PFSK-1 (cell line): Measurements from ENCODE around the gene SCGB1A1.

Experiments
- FOXP2 ChIP-seq: optimal IDR thresholded peaks from 2 replicates; pipeline ENCODE3; 2011; ENCODE audit warnings: borderline replicate concordance, control low read depth, inconsistent platforms; ENCODE audit not compliant: insufficient read depth; ENCODE audit errors: extremely low read length, extremely low read depth
- POLR2AphosphoS5 ChIP-seq: IDR thresholded peaks from 2 replicates; pipeline ENCODE4 v1.6.1; 2012; ENCODE audit warnings: low read depth, mild to moderate bottlenecking, control low read depth, low read length, moderate library complexity
- REST ChIP-seq, 2 experiments: IDR thresholded peaks; 2 replicates each; pipeline versions ENCODE4 v1.6.1 to v1.8.0; 2011 to 2012; ENCODE audit warnings: low read depth in 2 of 2, low read length in 2 of 2, control low read depth in 1 of 2, inconsistent platforms in 1 of 2, mild to moderate bottlenecking in 1 of 2, moderate library complexity in 1 of 2; ENCODE audit not compliant: insufficient read depth in 1 of 2
- SIN3A ChIP-seq: IDR thresholded peaks from 2 replicates; pipeline ENCODE4 v1.6.1; 2012; ENCODE audit warnings: mild to moderate bottlenecking, low read length, moderate library complexity, borderline replicate concordance; ENCODE audit not compliant: insufficient read depth
- TAF1 ChIP-seq: IDR thresholded peaks from 2 replicates; pipeline ENCODE4 v1.6.1; 2012; ENCODE audit warnings: low read length, control low read depth, borderline replicate concordance; ENCODE audit not compliant: insufficient read depth

SCGB1A1 gene

GRCh38 chr11:62435846-62436660 lies 17.2 kb downstream of the SCGB1A1 start:
- TF ChIP-seq SIN3A (no peak), POLR2AphosphoS5 (no peak), REST (IDR thresholded peaks at IDR 0.05; ENCODE audit: insufficient read depth in 1 of 2, low read depth in 2 of 2, low read length in 2 of 2) (no peak), TAF1 (no peak), FOXP2 (no peak)

- no peak for TF ChIP-seq REST (IDR thresholded peaks at IDR 0.05; ENCODE audit: insufficient read depth in 1 of 2, low read depth in 2 of 2, low read length in 2 of 2)
- TF ChIP-seq SIN3A = no peak
- no peak for TF ChIP-seq TAF1
- TF ChIP-seq FOXP2 = no peak
- TF ChIP-seq POLR2AphosphoS5 = no peak
Observed at GRCh38 chr11:62437616-62438015, 18.8 kb downstream of the SCGB1A1 start.

- TF ChIP-seq FOXP2 (no peak), SIN3A (no peak), TAF1 (no peak), REST (IDR thresholded peaks at IDR 0.05; ENCODE audit: insufficient read depth in 1 of 2, low read depth in 2 of 2, low read length in 2 of 2) (no peak), POLR2AphosphoS5 (no peak)
Observed at GRCh38 chr11:62438641-62439040, 19.8 kb downstream of the SCGB1A1 start.

- TF ChIP-seq FOXP2 = no peak
- 0 out of 2 replicates have a peak, but pooled peaks have one; percentile 34 for TF ChIP-seq POLR2AphosphoS5
- TF ChIP-seq REST (IDR thresholded peaks at IDR 0.05; ENCODE audit: insufficient read depth in 1 of 2, low read depth in 2 of 2, low read length in 2 of 2) = peak in 1 of 2 experiments; percentile 59; a peak in 1 of 4 replicates
- TF ChIP-seq TAF1 = 0 out of 2 replicates have a peak, but pooled peaks have one; percentile 35
- no peak for TF ChIP-seq SIN3A
Observed at GRCh38 chr11:62439785-62440602, 21.2 kb downstream of the SCGB1A1 start.
